SK-N-MC (cell line): Measurements from ENCODE around the gene OXGR1.

ENCODE experiments used
- EZH2 ChIP-seq: fragments of 200-600 bp; sonication (generic); IDR thresholded peaks from one replicate; pipeline ENCODE4 v1.6.1; 2017; ENCODE audit warnings: antibody characterized with exemption
- FOXP2 ChIP-seq: optimal IDR thresholded peaks from 2 replicates; pipeline ENCODE3; 2011; ENCODE audit warnings: mild to moderate bottlenecking, moderate library complexity; ENCODE audit not compliant: insufficient read depth; ENCODE audit errors: extremely low read length, control extremely low read depth
- POLR2AphosphoS5 ChIP-seq: IDR thresholded peaks from 2 replicates; pipeline ENCODE4 v1.6.1; 2012; ENCODE audit warnings: mild to moderate bottlenecking, low read depth, low read length, borderline replicate concordance

- TF ChIP-seq EZH2 (no peak), POLR2AphosphoS5 (no peak), FOXP2 (no peak)
These were observed 33.9 kb downstream of the OXGR1 start for GRCh38 chr13:96960379-96960778.
